C4-2B (cell line): ENCODE measurements around the gene DLG2.

Source experiments
- CTCF ChIP-seq: fragments of 450-650 bp; conservative IDR thresholded peaks from 2 replicates; pipeline ENCODE4 v1.5.1; 2017; ENCODE audit warnings: mild to moderate bottlenecking
- ZFX ChIP-seq: fragments of 450-650 bp; IDR thresholded peaks from 2 replicates; pipeline ENCODE4 v1.6.1; 2017

- no peak for TF ChIP-seq CTCF
- TF ChIP-seq ZFX: no peak
These were observed 2199.2 kb downstream of the DLG2 start for GRCh38 chr11:83427943-83428342.
